HG03108 (cell line): ENCODE measurements around the gene HDAC11.
"Not testable (repeated sequence)": the region's sequence is repeated elsewhere in the genome, so short reads cannot be mapped to it uniquely, and the experiment has no call there.

Experiments
- ATAC-seq: cut with Tn5 transposase; IDR thresholded peaks from one replicate; pipeline ENCODE4 v1.9.1; 2021; ENCODE audit warnings: moderate library complexity; ENCODE audit not compliant: unreplicated experiment

Gene HDAC11

GRCh38 chr3:13466781-13467180 is 13.3 kb upstream of the HDAC11 start:
- ATAC-seq: no peak

GRCh38 chr3:13470894-13471574 is 9.1 kb upstream of the HDAC11 start:
- no peak for ATAC-seq

GRCh38 chr3:13472286-13472685 is 7.8 kb upstream of the HDAC11 start:
- ATAC-seq: no peak

GRCh38 chr3:13473020-13473419 is 7.1 kb upstream of the HDAC11 start:
- no peak for ATAC-seq

GRCh38 chr3:13474021-13474420 is 6.1 kb upstream of the HDAC11 start:
- ATAC-seq: no peak

- ATAC-seq: no peak
Measured at GRCh38 chr3:13474776-13475303, 5.3 kb upstream of the HDAC11 start.

- no peak for ATAC-seq
Measured at GRCh38 chr3:13475871-13476590, 4.1 kb upstream of the HDAC11 start.

- no peak for ATAC-seq
Measured at GRCh38 chr3:13477943-13478342, 2.2 kb upstream of the HDAC11 start.

GRCh38 chr3:13479332-13479581 is 849 bp upstream of the HDAC11 start:
- ATAC-seq: no peak

GRCh38 chr3:13480340-13481318 is 523 bp downstream of the HDAC11 start:
- no peak for ATAC-seq

GRCh38 chr3:13482106-13482690 is 2.1 kb downstream of the HDAC11 start:
- no peak for ATAC-seq

- ATAC-seq: no peak
Measured at GRCh38 chr3:13483286-13483685, 3.2 kb downstream of the HDAC11 start.

GRCh38 chr3:13483988-13484695 is 4.0 kb downstream of the HDAC11 start:
- ATAC-seq: no peak

GRCh38 chr3:13484851-13485590 is 4.9 kb downstream of the HDAC11 start:
- no peak for ATAC-seq

GRCh38 chr3:13485630-13486562 is 5.8 kb downstream of the HDAC11 start:
- ATAC-seq: not testable (repeated sequence)

GRCh38 chr3:13487403-13487802 is 7.3 kb downstream of the HDAC11 start:
- ATAC-seq: no peak

- no peak for ATAC-seq
Measured at GRCh38 chr3:13491206-13491974, 11.3 kb downstream of the HDAC11 start.

- ATAC-seq: no peak
Measured at GRCh38 chr3:13492048-13492447, 11.9 kb downstream of the HDAC11 start.
